K562 (cell line): ENCODE measurements around the gene BEST4. TPM values are rescaled to one million over a fixed set of nuclear protein-coding genes. Genes with fewer than 3 reads are reported as not detected.

Experiments used
- ATF1 ChIP-seq, 2 experiments: fragments of 450-650 bp in 1 of 2; IDR thresholded peaks; 2 replicates each; pipeline ENCODE4 v1.6.1; 2016; ENCODE audit warnings: missing compliant biosample characterization in 1 of 2, missing genetic modification characterization in 1 of 2
- BMI1 ChIP-seq: fragments of 150-350 bp; IDR thresholded peaks from 2 replicates; pipeline ENCODE4 v1.6.1; 2014; ENCODE audit warnings: low read length
- BRF2 ChIP-seq: IDR thresholded peaks from 3 replicates; pipeline ENCODE4 v1.6.1; 2011; ENCODE audit warnings: borderline replicate concordance, mild to moderate bottlenecking; ENCODE audit not compliant: insufficient read length, insufficient read depth
- CBFB ChIP-seq: sonication (generic); formaldehyde crosslinking; IDR thresholded peaks from 2 replicates; pipeline ENCODE4 v1.4.0; 2020; ENCODE audit warnings: mild to moderate bottlenecking, missing genetic modification reagents
- DIDO1 ChIP-seq: fragments of 450-650 bp; IDR thresholded peaks from 2 replicates; pipeline ENCODE4 v1.6.1; 2016; ENCODE audit warnings: low read depth, missing biosample characterization, missing genetic modification characterization
- ERF ChIP-seq: fragments of 450-650 bp; formaldehyde crosslinking; IDR thresholded peaks from 2 replicates; pipeline ENCODE4 v1.4.0; 2020; ENCODE audit warnings: mild to moderate bottlenecking, mixed read lengths
- GABPA ChIP-seq: fragments of 200-800 bp; sonication (Bioruptor generic); conservative IDR thresholded peaks from 2 replicates; pipeline ENCODE4 v1.6.1; 2016; ENCODE audit warnings: low read depth, missing genetic modification characterization, missing compliant biosample characterization
- GATA2 ChIP-seq: sonication (generic); formaldehyde crosslinking; IDR thresholded peaks from 2 replicates; pipeline ENCODE4 v1.4.0; 2020; ENCODE audit warnings: mild to moderate bottlenecking, missing genetic modification reagents
- HOXB6 ChIP-seq: fragments of 250-450 bp; sonication (Bioruptor Pico); IDR thresholded peaks from 2 replicates; pipeline ENCODE4 v1.5.1; 2022; ENCODE audit warnings: mild to moderate bottlenecking, borderline replicate concordance
- PHB ChIP-seq: fragments of 250-450 bp; sonication (Bioruptor Pico); IDR thresholded peaks from 2 replicates; pipeline ENCODE4 v1.5.0; 2021
- PHF20 ChIP-seq: fragments of 450-650 bp; IDR thresholded peaks from 2 replicates; pipeline ENCODE4 v1.6.1; 2018; ENCODE audit not compliant: partially characterized antibody
- SNAPC5 ChIP-seq: fragments of 250-450 bp; sonication (Bioruptor Pico); IDR thresholded peaks from 2 replicates; pipeline ENCODE4 v1.8.0; 2021; ENCODE audit warnings: moderate library complexity, mild to moderate bottlenecking, inconsistent platforms
- TEAD4 ChIP-seq, 2 experiments: sonication (generic) in 1 of 2; formaldehyde crosslinking in 1 of 2; IDR thresholded peaks; 2 replicates each; pipeline versions ENCODE4 v1.6.1 to v1.8.0; 2012 to 2022; ENCODE audit warnings: borderline replicate concordance in 1 of 2, inconsistent platforms in 1 of 2, low read length in 1 of 2, mild to moderate bottlenecking in 1 of 2, missing genetic modification reagents in 1 of 2
- TSHZ1 ChIP-seq: fragments of 250-450 bp; sonication (Bioruptor Pico); IDR thresholded peaks from 2 replicates; pipeline ENCODE4 v1.4.0; 2020; ENCODE audit warnings: mild to moderate bottlenecking, moderate library complexity
- ZNF398 ChIP-seq: fragments of 250-450 bp; sonication (Bioruptor Pico); IDR thresholded peaks from 2 replicates; pipeline ENCODE4 v1.8.0; 2021; ENCODE audit warnings: moderate library complexity, mild to moderate bottlenecking, inconsistent platforms
- ZNF766 ChIP-seq: fragments of 200-800 bp; sonication (Bioruptor generic); conservative IDR thresholded peaks from 2 replicates; pipeline ENCODE4 v1.6.1; 2016; ENCODE audit warnings: missing genetic modification characterization, missing compliant biosample characterization
- ZNF79 ChIP-seq: fragments of 250-450 bp; sonication (Bioruptor Pico); IDR thresholded peaks from 2 replicates; pipeline ENCODE4 v1.4.0; 2020; ENCODE audit warnings: low read depth, mild to moderate bottlenecking, moderate library complexity
- polyA plus RNA-seq, 8 experiments: library from polyadenylated mRNA; depleted of rRNA in 4 of 8; stranded (reverse) in 5 of 8; unstranded in 3 of 8; fragments of >200 nt; fragmentation: Nextera tagmentation in 2 of 8; fragmentation: Illumina TruSeq in 1 of 8; extraction: Ambion mirVana in 2 of 8; extraction: Trizol in 1 of 8; gene quantifications; 2 replicates each; pipeline versions ENCODE4 v1.2.1 to v1.2.3, GENCODE V29; 2011 to 2014; ENCODE audit warnings: inconsistent platforms in 1 of 8, missing spikeins in 1 of 8
- total RNA-seq, 7 experiments: library from RNA; depleted of rRNA in 6 of 7; stranded (reverse); fragments of >200 nt in 6 of 7; fragmentation: Illumina TruSeq in 2 of 7; extraction: Trizol in 2 of 7; gene quantifications; 2 replicates each; pipeline versions ENCODE4 v1.2.1 to v1.2.3, GENCODE V29; 2011 to 2021; ENCODE audit warnings: low replicate concordance in 1 of 7

The BEST4 gene
- total and polyA plus RNA-seq, 9 of the 15 experiments (the other 6 are each of a cell fraction or from before 2014, with no cell fraction given), result 0.07 to 0.11 TPM; not detected in 7

- peak; percentile 17; the same call in 1 of the 2 replicates for TF ChIP-seq TSHZ1 (CRISPR knock-in tag)
- TF ChIP-seq CBFB, result peak; percentile 100
- TF ChIP-seq PHB (CRISPR knock-in tag), result 0 out of 2 replicates have a peak, but pooled peaks have one; percentile 43
- TF ChIP-seq PHF20, result peak; percentile 91
- no peak for TF ChIP-seq ZNF79
- peak; percentile 49 for TF ChIP-seq TEAD4 (IDR thresholded peaks at IDR 0.05; ENCODE audit: low read length)
- TF ChIP-seq TEAD4 (CRISPR knock-in tag; IDR thresholded peaks at IDR 0.05; ENCODE audit: borderline replicate concordance), result no peak
- no peak; the same call in none of the 2 replicates for TF ChIP-seq GABPA (tag)
- no peak for TF ChIP-seq ZNF398 (CRISPR knock-in tag)
- no peak for TF ChIP-seq SNAPC5 (CRISPR knock-in tag)
- TF ChIP-seq BRF2, result no peak
- peak; percentile 55; the same call in 1 of the 2 replicates for TF ChIP-seq ZNF766 (CRISPR knock-in tag)
- peak; percentile 60; the same call in 1 of the 2 replicates for TF ChIP-seq DIDO1 (tag)
- no peak for TF ChIP-seq BMI1
- TF ChIP-seq ATF1 (CRISPR knock-in tag; IDR thresholded peaks at IDR 0.05), result peak; percentile 98
- peak; percentile 100 for TF ChIP-seq ATF1 (tag; IDR thresholded peaks at IDR 0.05)
- TF ChIP-seq ERF (CRISPR knock-in tag), result peak; percentile 79; the same call in 1 of the 2 replicates
- no peak for TF ChIP-seq HOXB6 (CRISPR knock-in tag)
- TF ChIP-seq GATA2 (CRISPR knock-in tag), result no peak
These were observed 12.7 kb downstream of the BEST4 start, which contains the start of gene RPS8 (continued) for GRCh38 chr1:44775078-44775929.
